Astrocyte of the spinal cord (primary cell): Measurements from ENCODE around the gene ADAMTSL5.
"Not testable (repeated sequence)": the region's sequence is repeated elsewhere in the genome, so short reads cannot be mapped to it uniquely, and the experiment has no call there.

Experiments used
- DNase-seq: peaks from one replicate; pipeline ENCODE4 v3.0.0; 2011; ENCODE audit warnings: low read depth, low spot score
- H3K4me3 ChIP-seq: 2 replicates; pipeline ENCODE4 v1.5.1; 2011; ENCODE audit warnings: low read depth, mild to moderate bottlenecking, low read length, moderate library complexity
- in situ Hi-C: cut with HindIII; loops from 2 replicates; pipeline ENCODE4 v1.10.0; 2017; ENCODE audit warnings: low sequenced_read_pairs
- TF ChIP-seq, protein P1 (sequence below): IDR thresholded peaks from 2 replicates; pipeline ENCODE4 v1.5.1; 2012; ENCODE audit warnings: low read depth, mild to moderate bottlenecking, low read length, inconsistent platforms

The ADAMTSL5 gene

DNA sequence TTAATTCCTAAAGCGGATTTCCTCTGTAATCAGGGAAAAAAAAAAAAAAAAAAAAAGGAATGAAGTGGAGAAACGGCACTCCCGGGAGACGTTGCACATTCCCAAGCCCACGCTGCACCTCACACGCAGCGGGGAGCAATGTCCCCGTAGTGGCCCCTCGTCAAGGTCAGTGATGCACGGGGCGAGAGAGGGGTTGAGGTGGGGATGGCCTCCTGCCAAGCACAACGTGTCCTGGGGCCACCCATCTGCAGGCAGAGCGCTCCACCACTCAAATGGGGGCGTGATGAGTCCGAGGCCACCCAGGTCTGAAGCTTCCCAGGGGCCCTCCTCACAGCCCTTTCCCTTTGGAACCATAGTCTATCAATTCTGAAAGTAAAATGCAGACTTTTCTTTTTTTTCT lies 26.2 kb upstream of the ADAMTSL5 start:
- in situ Hi-C loops = no loop called here
- no peak overlapping the region for H3K4me3 ChIP-seq
- TF ChIP-seq, protein P1, sequence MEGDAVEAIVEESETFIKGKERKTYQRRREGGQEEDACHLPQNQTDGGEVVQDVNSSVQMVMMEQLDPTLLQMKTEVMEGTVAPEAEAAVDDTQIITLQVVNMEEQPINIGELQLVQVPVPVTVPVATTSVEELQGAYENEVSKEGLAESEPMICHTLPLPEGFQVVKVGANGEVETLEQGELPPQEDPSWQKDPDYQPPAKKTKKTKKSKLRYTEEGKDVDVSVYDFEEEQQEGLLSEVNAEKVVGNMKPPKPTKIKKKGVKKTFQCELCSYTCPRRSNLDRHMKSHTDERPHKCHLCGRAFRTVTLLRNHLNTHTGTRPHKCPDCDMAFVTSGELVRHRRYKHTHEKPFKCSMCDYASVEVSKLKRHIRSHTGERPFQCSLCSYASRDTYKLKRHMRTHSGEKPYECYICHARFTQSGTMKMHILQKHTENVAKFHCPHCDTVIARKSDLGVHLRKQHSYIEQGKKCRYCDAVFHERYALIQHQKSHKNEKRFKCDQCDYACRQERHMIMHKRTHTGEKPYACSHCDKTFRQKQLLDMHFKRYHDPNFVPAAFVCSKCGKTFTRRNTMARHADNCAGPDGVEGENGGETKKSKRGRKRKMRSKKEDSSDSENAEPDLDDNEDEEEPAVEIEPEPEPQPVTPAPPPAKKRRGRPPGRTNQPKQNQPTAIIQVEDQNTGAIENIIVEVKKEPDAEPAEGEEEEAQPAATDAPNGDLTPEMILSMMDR = no peak
- DNase-seq = no peak

DNA sequence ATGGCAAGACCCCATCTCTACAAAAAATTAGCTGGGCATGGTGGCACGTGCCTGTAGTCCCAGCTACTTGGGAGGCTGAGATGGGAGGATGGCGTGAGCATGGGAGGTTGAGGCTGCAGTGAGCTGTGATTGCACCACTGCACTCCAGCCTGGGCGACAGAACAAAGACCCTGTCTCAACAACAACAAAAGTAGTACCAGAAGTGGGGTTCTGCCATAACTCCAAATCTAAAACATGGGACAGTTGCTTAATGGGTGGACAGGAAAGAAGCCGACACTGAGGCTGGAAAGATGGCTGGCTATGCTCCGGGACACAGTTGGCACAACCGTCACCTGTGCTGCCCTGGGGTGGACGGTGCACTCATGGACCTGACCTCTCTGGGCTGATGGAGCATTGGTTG lies 22.9 kb upstream of the ADAMTSL5 start:
- in situ Hi-C loops, DNase-seq, H3K4me3 ChIP-seq: not testable (repeated sequence)

DNA sequence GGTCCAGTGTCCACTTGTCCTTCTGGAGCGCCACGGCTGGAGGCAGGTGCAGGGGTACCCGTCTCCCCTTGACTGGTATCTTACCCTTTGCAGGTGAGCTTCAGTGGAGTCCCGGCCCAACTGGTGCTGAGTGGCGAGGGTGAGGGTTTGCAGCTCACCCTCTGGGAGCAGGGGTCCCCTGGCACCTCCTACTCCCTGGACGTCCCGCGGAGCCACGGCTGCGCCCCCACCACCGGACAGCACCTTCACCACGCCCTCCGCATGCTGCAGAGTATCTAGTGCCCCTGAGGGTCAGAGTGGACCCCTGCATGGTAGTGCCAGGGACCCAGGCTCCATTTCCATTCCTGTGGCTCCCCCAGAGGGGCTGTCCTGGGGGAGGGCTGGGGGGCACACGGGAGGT lies 22.2 kb upstream of the ADAMTSL5 start:
- TF ChIP-seq, protein P1 = no peak
- in situ Hi-C loops = no loop called here
- no peak overlapping the region for H3K4me3 ChIP-seq
- no peak for DNase-seq

DNA sequence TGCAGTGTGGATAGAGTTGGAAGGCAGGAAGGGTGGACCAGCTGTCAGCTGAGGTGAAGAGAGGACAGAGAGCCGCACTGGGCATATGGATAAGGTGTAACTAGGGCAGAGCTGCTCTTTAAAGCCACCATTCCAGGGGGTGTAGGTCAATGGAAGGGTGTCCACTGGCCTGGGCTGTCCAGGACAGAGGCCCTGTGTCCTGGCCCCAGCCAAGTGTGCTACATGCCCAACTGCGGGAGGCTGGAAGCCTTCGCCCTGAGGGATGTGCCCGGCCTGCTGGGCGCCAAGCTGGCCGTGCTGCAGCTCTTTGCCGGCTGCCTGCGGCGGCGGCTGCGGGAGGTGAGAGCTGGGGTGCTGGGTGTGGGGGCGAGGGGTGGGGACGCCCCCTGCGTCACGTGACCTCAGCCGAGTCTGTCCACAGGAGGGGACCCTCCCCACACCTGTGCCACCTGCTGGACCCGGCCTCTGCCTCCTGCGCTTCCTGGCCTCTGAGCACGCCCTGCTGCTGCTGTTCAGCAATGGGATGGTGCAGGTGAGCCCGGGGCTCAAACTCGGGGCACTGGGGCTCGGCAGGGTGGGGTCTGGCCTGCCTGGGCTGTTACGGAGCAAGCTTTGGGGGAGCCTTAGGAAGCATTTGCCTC lies 20.8 kb upstream of the ADAMTSL5 start:
- H3K4me3 ChIP-seq = no peak overlapping the region
- in situ Hi-C loops = no loop called here
- DNase-seq = no peak
- TF ChIP-seq, protein P1 = no peak

DNA sequence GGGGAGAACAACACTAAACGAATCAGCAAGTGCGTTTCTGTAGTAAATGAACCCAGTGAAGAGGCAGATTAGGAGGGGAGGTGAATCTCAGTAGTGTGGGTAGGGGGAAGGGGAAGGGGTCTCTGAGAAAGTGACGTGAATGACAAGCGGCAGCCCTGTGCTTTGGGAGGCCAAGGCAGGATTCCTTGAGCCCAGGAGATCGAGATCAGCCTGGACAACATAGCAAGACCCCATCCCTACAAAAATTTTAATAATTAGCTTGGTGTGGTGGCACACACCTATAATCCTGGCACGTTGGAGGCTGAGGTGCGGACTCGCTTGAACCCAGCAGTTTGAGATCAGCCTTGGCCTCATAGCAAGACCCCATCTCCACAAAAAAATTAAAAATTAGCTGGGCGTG lies 19.2 kb upstream of the ADAMTSL5 start:
- TF ChIP-seq, protein P1 = no peak
- in situ Hi-C loops = no loop called here
- no peak overlapping the region for H3K4me3 ChIP-seq
- DNase-seq = no peak

DNA sequence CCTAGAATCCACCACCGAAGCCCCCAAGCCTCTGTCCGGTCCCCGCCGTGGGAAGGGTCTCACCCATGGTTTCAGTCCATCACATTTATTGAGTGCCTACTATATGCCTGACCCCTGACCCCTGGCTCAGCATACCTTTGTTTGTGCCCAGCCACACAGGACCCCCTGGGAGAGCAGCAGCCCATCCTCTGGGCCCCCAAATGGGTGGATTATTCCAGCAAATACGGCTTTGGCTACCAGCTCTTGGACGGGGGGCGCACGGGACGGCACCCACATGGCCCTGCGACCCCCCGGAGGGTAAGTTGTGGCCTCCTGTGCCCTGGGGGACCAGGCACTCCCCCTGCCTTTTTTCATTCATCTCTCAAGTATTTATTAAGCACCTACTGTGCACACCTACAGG lies 18.8 kb upstream of the ADAMTSL5 start:
- TF ChIP-seq, protein P1 = no peak
- in situ Hi-C loops = no loop called here
- no peak for DNase-seq
- no peak overlapping the region for H3K4me3 ChIP-seq

DNA sequence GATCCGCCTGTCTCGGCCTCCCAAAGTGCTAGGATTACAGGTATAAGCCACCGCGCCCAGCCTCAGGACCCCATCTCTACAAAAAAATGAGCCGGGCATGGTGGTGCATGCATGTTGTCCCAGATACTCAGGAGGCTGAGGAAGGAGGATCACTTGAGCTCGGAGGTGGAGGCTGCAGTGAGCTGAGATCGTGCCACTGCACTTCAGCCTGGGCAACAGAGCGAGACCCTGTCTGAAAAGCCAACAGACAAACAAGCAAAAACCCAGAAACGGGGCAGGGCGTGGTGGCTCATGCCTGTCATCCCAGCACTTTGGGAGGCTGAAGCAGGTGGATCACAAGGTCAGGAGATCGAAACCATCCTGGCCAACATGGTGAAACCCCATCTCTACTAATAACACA lies 18.0 kb upstream of the ADAMTSL5 start:
- in situ Hi-C loops, DNase-seq: not testable (repeated sequence)

DNA sequence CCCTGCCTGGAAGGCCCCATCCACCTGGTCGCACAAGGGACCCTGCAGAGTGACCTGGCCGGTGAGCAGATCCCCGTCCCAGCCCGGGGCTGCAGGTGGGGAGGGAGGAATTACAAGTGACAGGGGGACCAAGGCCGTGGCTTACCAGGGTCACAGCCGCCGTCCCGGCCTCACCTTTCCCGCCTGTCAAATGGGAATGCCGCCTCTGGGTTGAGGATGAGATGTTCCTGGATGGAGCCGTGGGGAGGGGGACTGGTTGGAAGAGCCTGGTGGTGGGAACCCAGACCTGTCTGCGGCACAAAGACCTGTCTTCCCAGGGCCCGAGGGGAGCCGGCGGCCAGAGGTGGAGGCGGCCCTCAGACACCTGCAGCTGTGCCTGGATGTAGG lies 16.6 kb upstream of the ADAMTSL5 start:
- no peak for DNase-seq
- no peak overlapping the region for H3K4me3 ChIP-seq
- in situ Hi-C loops = no loop called here
- TF ChIP-seq, protein P1 = no peak

More for the DNA sequence above, 18.0 kb upstream of the ADAMTSL5 start:
- H3K4me3 ChIP-seq = not testable (repeated sequence)
